HCT116 (cell line): ENCODE measurements around the gene ABHD10.

Experiments used
- CEBPB ChIP-seq: IDR thresholded peaks from 2 replicates; pipeline ENCODE4 v1.6.1; 2012; ENCODE audit warnings: low read depth
- EZH2 ChIP-seq: fragments of 200-600 bp; sonication (generic); IDR thresholded peaks from 2 replicates; pipeline ENCODE4 v1.6.1; 2017; ENCODE audit warnings: antibody characterized with exemption, mixed run types
- EZH2phosphoT487 ChIP-seq: fragments of 200-600 bp; IDR thresholded peaks from 2 replicates; pipeline ENCODE4 v1.6.1; 2018; ENCODE audit warnings: antibody characterized with exemption, borderline replicate concordance
- POLR2A ChIP-seq: IDR thresholded peaks from 2 replicates; pipeline ENCODE4 v1.7.0; 2011; ENCODE audit warnings: borderline replicate concordance; ENCODE audit not compliant: insufficient read depth, insufficient read length; ENCODE audit errors: extremely low read depth
- POLR2AphosphoS5 ChIP-seq: IDR thresholded peaks from 2 replicates; pipeline ENCODE4 v1.6.1; 2011; ENCODE audit warnings: mild to moderate bottlenecking, low read depth, low read length, moderate library complexity
- RAD21 ChIP-seq: IDR thresholded peaks from 2 replicates; pipeline ENCODE4 v1.6.1; 2012; ENCODE audit warnings: low read depth, mild to moderate bottlenecking
- YY1 ChIP-seq: IDR thresholded peaks from 2 replicates; pipeline ENCODE4 v1.6.1; 2011; ENCODE audit warnings: low read length, low read depth, moderate library complexity, mild to moderate bottlenecking; ENCODE audit not compliant: insufficient replicate concordance; ENCODE audit errors: extremely low read depth
- ZFX ChIP-seq: fragments of 450-650 bp; IDR thresholded peaks from 2 replicates; pipeline ENCODE4 v1.6.1; 2017
- TF ChIP-seq, protein P1 (sequence below), 3 experiments: fragments of 200-600 bp in 1 of 3; sonication (generic) in 1 of 3; IDR thresholded peaks in 2 of 3; conservative IDR thresholded peaks in 1 of 3; 2 replicates each; pipeline ENCODE4 v1.5.1; 2012 to 2017; ENCODE audit warnings: low read depth in 2 of 3, low read length in 2 of 3, antibody characterized with exemption in 1 of 3, borderline replicate concordance in 1 of 3, control low read depth in 1 of 3, mild to moderate bottlenecking in 1 of 3, mixed read lengths in 1 of 3, mixed run types in 1 of 3, moderate library complexity in 1 of 3; ENCODE audit not compliant: insufficient read depth in 1 of 3

DNA sequence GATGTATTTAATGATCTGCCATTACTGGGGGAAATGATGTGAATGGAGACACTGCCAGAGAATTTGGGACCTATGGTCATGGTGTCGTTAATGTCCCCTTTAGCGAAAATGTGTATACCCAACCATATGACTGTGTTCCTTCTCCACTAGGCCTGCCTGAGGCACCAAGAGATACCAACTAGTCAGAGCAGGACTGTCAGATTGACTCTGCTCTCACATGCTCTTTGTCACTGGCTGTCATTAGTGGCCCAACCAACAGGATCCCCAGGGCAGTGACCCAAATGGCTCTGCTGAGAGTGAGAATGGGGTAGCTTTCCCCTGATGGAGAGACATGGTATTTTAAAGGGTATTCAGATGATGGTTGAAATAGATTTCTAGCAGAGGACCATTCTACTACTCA is 22.7 kb downstream of the ABHD10 start:
- TF ChIP-seq EZH2 (no peak), POLR2AphosphoS5 (no peak), ZFX (no peak), EZH2phosphoT487 (no peak), POLR2A (no peak), YY1 (no peak), CEBPB (no peak), RAD21 (no peak)
- TF ChIP-seq, protein P1, sequence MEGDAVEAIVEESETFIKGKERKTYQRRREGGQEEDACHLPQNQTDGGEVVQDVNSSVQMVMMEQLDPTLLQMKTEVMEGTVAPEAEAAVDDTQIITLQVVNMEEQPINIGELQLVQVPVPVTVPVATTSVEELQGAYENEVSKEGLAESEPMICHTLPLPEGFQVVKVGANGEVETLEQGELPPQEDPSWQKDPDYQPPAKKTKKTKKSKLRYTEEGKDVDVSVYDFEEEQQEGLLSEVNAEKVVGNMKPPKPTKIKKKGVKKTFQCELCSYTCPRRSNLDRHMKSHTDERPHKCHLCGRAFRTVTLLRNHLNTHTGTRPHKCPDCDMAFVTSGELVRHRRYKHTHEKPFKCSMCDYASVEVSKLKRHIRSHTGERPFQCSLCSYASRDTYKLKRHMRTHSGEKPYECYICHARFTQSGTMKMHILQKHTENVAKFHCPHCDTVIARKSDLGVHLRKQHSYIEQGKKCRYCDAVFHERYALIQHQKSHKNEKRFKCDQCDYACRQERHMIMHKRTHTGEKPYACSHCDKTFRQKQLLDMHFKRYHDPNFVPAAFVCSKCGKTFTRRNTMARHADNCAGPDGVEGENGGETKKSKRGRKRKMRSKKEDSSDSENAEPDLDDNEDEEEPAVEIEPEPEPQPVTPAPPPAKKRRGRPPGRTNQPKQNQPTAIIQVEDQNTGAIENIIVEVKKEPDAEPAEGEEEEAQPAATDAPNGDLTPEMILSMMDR (IDR thresholded peaks at IDR 0.05 in 2 of 3, conservative IDR thresholded peaks at IDR 0.05 in 1 of 3; ENCODE audit: borderline replicate concordance in 1 of 3, insufficient read depth in 1 of 3, low read depth in 2 of 3, low read length in 2 of 3), result no peak
